ENCODE measurements around the gene HSD11B1.

Gene HSD11B1

DNA sequence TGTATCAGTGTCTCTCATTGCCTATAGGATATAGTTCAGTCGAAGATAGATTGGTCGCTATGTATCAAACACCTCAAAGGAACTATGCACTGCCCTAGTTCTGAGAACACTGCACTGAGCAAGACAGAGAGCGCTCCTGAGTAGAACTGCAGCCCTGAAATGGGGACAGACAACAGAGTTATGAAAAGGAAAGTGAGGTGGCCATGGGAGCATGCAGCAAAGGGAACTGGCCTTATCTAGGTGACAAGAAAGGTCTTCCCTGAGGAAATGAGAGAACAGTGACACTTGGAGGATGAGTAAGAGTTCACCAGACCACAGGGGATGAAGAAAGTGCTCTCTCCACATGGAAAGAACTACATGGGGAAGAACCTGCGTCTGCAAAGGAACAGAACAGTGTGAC, 36.9 kb upstream of the HSD11B1 start:
- DNase-seq: no peak
- Histone ChIP-seq H3K4me3 (ENCODE audit: low read depth, low read length) (no peak overlapping the region), H4K12ac (ENCODE audit: low read depth, low read length) (no peak overlapping the region), H2AK5ac (ENCODE audit: low read length) (no peak overlapping the region), H3K79me1 (ENCODE audit: low read length) (no peaks in the 10 kb centered on the region), H2BK5ac (ENCODE audit: low read depth, low read length, poor library complexity) (no peak overlapping the region), H3K18ac (ENCODE audit: low read length) (no peak overlapping the region), H3K9me3 (ENCODE audit: insufficient read depth, low read depth, low read length) (no peaks in the 10 kb centered on the region), H2BK12ac (ENCODE audit: low read length) (no peak overlapping the region), H3K4ac (ENCODE audit: low read depth, low read length) (no peak overlapping the region), H3K4me2 (ENCODE audit: low read length) (no peak overlapping the region), H3K4me1 (ENCODE audit: control insufficient read depth in 1 of 2, insufficient read depth in 2 of 2, low read length in 2 of 2) (no peaks in the 10 kb centered on the region), H2BK120ac (ENCODE audit: insufficient read depth, low read length, poor library complexity) (no peak overlapping the region), H4K8ac (ENCODE audit: low read depth, low read length) (no peak overlapping the region), H3K36me3 (ENCODE audit: control insufficient read depth in 1 of 2, insufficient read depth in 2 of 2, low read length in 2 of 2) (no peaks in the 10 kb centered on the region), H3K79me2 (ENCODE audit: control insufficient read depth, insufficient read depth, low read length, poor library complexity) (no peaks in the 10 kb centered on the region), H4K91ac (ENCODE audit: low read depth, low read length) (no peak overlapping the region), H3K9ac (ENCODE audit: low read length) (no peak overlapping the region), H3K27ac (ENCODE audit: low read depth, low read length) (no peak overlapping the region), H3K14ac (ENCODE audit: low read length) (no peak overlapping the region), H3K23ac (ENCODE audit: low read length) (no peak overlapping the region), H3K27me3 (ENCODE audit: insufficient read depth, low read length) (no peaks in the 10 kb centered on the region), H2AFZ (ENCODE audit: insufficient read depth, low read length, poor library complexity) (no peak overlapping the region)
- WGBS (ENCODE audit: extremely low coverage, insufficient coverage, insufficient read length): no CpG with 5 or more reads among the region's 4 CpGs

DNA sequence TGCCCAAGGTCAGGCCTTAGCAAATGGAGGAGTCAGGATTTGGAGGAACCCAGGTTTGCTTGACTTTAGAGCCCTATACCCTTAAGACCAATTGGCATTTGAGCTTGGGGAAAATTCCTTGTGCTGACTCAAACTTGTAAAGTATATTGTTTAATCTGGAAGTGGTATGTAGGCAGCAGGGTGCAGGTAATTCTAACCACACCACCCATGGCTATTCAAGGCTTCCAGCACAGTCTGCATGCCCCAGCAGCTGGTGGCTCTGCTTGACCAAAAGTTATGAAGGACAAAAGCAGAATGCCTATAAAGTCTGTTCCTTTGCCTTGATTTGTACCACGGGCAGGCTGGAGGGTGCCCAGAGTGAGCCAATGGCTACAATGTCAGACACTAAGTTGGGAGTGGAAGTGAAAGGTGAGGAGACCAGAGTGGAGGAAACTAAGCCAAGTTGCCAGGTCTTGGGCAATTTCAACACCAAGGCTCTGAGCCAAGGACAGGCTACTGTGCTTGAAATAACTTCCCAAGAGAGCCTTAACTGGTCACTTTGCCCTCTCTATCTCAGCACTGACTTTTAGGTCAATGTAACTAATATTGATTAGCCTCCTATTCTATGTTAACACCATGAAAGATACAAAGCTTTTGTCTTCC, 34.1 kb upstream of the HSD11B1 start:
- no peak for DNase-seq
- H3K79me2 ChIP-seq (ENCODE audit: control insufficient read depth, insufficient read depth, low read length, poor library complexity): peaks cover 1% of the 10 kb centered on the region
- no peak overlapping the region for H2BK12ac ChIP-seq (ENCODE audit: low read length)
- H3K4ac ChIP-seq (ENCODE audit: low read depth, low read length): no peak overlapping the region
- no peak overlapping the region for H2AK5ac ChIP-seq (ENCODE audit: low read length)
- no peak overlapping the region for H3K14ac ChIP-seq (ENCODE audit: low read length)
- WGBS (ENCODE audit: extremely low coverage, insufficient coverage, insufficient read length): no CpG with 5 or more reads among the region's 1 CpG
- H3K27ac ChIP-seq (ENCODE audit: low read depth, low read length): no peak overlapping the region
- H2BK5ac ChIP-seq (ENCODE audit: low read depth, low read length, poor library complexity): no peak overlapping the region
- H2AFZ ChIP-seq (ENCODE audit: insufficient read depth, low read length, poor library complexity): no peak overlapping the region
- H3K79me1 ChIP-seq (ENCODE audit: low read length): no peaks in the 10 kb centered on the region
- no peak overlapping the region for H3K23ac ChIP-seq (ENCODE audit: low read length)
- H3K4me3 ChIP-seq (ENCODE audit: low read depth, low read length): no peak overlapping the region
- no peaks in the 10 kb centered on the region for H3K36me3 ChIP-seq (ENCODE audit: control insufficient read depth in 1 of 2, insufficient read depth in 2 of 2, low read length in 2 of 2)
- no peaks in the 10 kb centered on the region for H3K9me3 ChIP-seq (ENCODE audit: insufficient read depth, low read depth, low read length)
- H2BK120ac ChIP-seq (ENCODE audit: insufficient read depth, low read length, poor library complexity): no peak overlapping the region
- no peak overlapping the region for H4K91ac ChIP-seq (ENCODE audit: low read depth, low read length)
- no peak overlapping the region for H4K12ac ChIP-seq (ENCODE audit: low read depth, low read length)
- no peak overlapping the region for H3K4me2 ChIP-seq (ENCODE audit: low read length)
- H4K8ac ChIP-seq (ENCODE audit: low read depth, low read length): no peak overlapping the region
- no peak overlapping the region for H3K9ac ChIP-seq (ENCODE audit: low read length)
- peaks cover 15% of the 10 kb centered on the region for H3K27me3 ChIP-seq (ENCODE audit: insufficient read depth, low read length)
- peaks cover 7 to 11% of the 10 kb centered on the region in 2 experiments for H3K4me1 ChIP-seq (ENCODE audit: control insufficient read depth in 1 of 2, insufficient read depth in 2 of 2, low read length in 2 of 2)
- H3K18ac ChIP-seq (ENCODE audit: low read length): no peak overlapping the region

DNA sequence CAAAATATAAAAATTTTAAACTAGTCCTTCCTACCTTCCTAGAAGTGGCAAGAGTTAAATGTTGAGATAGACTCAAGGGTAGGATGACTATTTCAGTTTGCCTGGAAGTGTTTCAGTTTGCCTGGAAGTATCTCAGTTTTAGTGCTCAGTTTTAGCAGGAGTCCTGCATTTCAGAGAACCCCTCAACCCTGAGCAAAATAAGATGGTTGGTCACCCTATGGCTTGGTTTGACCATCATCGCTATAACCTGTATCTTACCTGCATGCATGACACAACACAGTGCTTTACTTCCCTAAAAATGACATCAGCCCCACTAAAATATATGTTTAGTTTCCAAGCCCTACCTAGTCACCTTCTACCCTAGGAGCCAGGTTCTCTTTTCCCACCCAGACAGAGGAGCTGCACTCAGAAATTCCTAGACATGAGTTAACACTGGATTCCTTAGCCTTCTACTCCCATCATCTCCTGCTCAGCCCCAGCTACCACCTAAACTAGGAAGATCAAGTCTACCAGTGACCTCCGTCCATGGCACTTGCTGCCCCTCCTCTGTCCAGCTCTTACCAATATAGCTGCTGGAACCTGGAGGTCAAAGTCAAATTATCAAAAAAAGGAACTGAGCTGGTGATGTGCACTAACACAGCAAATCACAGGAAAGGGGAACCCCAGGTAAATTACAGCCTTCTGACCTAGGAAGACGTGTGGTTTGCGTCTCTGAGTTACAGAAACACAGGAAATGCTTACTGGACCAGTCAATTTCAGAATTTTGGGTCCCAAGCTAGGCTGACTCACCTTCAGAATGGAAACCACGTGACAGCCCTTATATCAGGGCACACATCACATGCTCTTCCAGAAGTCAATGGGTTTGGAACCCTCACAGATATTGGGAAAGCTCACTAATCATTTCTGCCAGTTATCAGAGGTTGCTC, 31.7 kb upstream of the HSD11B1 start:
- peaks cover 10 to 15% of the 10 kb centered on the region in 2 experiments for H3K4me1 ChIP-seq (ENCODE audit: control insufficient read depth in 1 of 2, insufficient read depth in 2 of 2, low read length in 2 of 2)
- H2BK12ac ChIP-seq (ENCODE audit: low read length): no peak overlapping the region
- H2BK5ac ChIP-seq (ENCODE audit: low read depth, low read length, poor library complexity): no peak overlapping the region
- no peak overlapping the region for H3K4ac ChIP-seq (ENCODE audit: low read depth, low read length)
- no CpG with 5 or more reads among the region's 5 CpGs for WGBS (ENCODE audit: extremely low coverage, insufficient coverage, insufficient read length)
- no peak overlapping the region for H2AFZ ChIP-seq (ENCODE audit: insufficient read depth, low read length, poor library complexity)
- H3K9ac ChIP-seq (ENCODE audit: low read length): no peak overlapping the region
- H2AK5ac ChIP-seq (ENCODE audit: low read length): no peak overlapping the region
- no peak overlapping the region for H3K4me3 ChIP-seq (ENCODE audit: low read depth, low read length)
- no peaks in the 10 kb centered on the region for H3K36me3 ChIP-seq (ENCODE audit: control insufficient read depth in 1 of 2, insufficient read depth in 2 of 2, low read length in 2 of 2)
- H4K91ac ChIP-seq (ENCODE audit: low read depth, low read length): no peak overlapping the region
- H3K23ac ChIP-seq (ENCODE audit: low read length): no peak overlapping the region
- DNase-seq: peak in 1 of 2 donors; percentile 39
- no peak overlapping the region for H2BK120ac ChIP-seq (ENCODE audit: insufficient read depth, low read length, poor library complexity)
- no peak overlapping the region for H3K14ac ChIP-seq (ENCODE audit: low read length)
- no peak overlapping the region for H3K18ac ChIP-seq (ENCODE audit: low read length)
- H3K4me2 ChIP-seq (ENCODE audit: low read length): no peak overlapping the region
- H3K27me3 ChIP-seq (ENCODE audit: insufficient read depth, low read length): peaks cover 27% of the 10 kb centered on the region
- H3K79me2 ChIP-seq (ENCODE audit: control insufficient read depth, insufficient read depth, low read length, poor library complexity): peaks cover 1% of the 10 kb centered on the region
- H3K27ac ChIP-seq (ENCODE audit: low read depth, low read length): no peak overlapping the region
- no peak overlapping the region for H4K12ac ChIP-seq (ENCODE audit: low read depth, low read length)
- H3K79me1 ChIP-seq (ENCODE audit: low read length): no peaks in the 10 kb centered on the region
- H4K8ac ChIP-seq (ENCODE audit: low read depth, low read length): no peak overlapping the region
- no peaks in the 10 kb centered on the region for H3K9me3 ChIP-seq (ENCODE audit: insufficient read depth, low read depth, low read length)

DNA sequence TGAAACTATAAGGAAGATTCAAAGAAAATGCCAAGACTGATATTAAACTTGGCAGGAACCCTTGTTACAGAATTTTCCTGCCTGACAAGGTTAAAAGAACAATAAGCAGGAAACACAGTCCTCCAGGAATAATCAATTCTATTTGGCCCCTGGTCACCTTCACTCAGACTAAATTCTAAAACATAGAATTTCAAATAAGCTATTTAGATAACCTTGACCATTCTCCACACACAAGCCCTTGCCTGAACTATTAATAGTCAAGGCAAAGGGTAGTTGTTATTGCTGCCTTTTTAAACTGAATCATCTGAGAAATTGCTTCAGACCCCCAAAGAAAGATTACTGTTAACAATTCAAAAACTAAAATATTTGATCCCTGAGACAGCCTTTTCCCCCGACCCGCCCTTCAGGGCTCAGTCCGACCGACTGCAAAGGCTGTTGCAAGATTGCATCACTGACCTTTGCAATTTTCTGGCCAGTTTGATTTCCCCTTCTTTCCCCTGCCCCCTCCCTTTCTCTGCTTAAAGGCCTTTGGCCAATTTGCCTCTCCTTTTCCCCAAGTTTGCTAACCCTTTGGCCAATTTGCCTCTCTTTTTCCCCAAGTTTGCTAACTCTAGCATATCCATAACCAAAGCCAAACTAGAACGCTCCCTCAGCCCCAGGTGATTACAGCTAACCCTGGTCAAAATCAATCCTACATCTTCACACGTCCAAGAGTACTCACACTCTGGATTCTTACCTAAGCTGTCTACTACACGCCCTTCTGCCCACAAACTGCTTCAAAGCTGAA, 30.8 kb upstream of the HSD11B1 start:
- Histone ChIP-seq H4K91ac (ENCODE audit: low read depth, low read length) (no peak overlapping the region), H3K14ac (ENCODE audit: low read length) (no peak overlapping the region), H4K12ac (ENCODE audit: low read depth, low read length) (no peak overlapping the region), H4K8ac (ENCODE audit: low read depth, low read length) (no peak overlapping the region), H3K9me3 (ENCODE audit: insufficient read depth, low read depth, low read length) (no peaks in the 10 kb centered on the region), H3K4ac (ENCODE audit: low read depth, low read length) (no peak overlapping the region), H3K4me2 (ENCODE audit: low read length) (no peak overlapping the region), H2BK12ac (ENCODE audit: low read length) (no peak overlapping the region), H3K23ac (ENCODE audit: low read length) (no peak overlapping the region), H2AK5ac (ENCODE audit: low read length) (no peak overlapping the region), H3K36me3 (ENCODE audit: control insufficient read depth in 1 of 2, insufficient read depth in 2 of 2, low read length in 2 of 2) (no peaks in the 10 kb centered on the region), H2BK5ac (ENCODE audit: low read depth, low read length, poor library complexity) (no peak overlapping the region), H3K79me2 (ENCODE audit: control insufficient read depth, insufficient read depth, low read length, poor library complexity) (peaks cover 1% of the 10 kb centered on the region), H3K27me3 (ENCODE audit: insufficient read depth, low read length) (peaks cover 27% of the 10 kb centered on the region), H3K4me3 (ENCODE audit: low read depth, low read length) (no peak overlapping the region), H3K79me1 (ENCODE audit: low read length) (no peaks in the 10 kb centered on the region), H3K27ac (ENCODE audit: low read depth, low read length) (no peak overlapping the region), H3K18ac (ENCODE audit: low read length) (no peak overlapping the region), H2AFZ (ENCODE audit: insufficient read depth, low read length, poor library complexity) (no peak overlapping the region), H3K4me1 (ENCODE audit: control insufficient read depth in 1 of 2, insufficient read depth in 2 of 2, low read length in 2 of 2) (peaks cover 10 to 15% of the 10 kb centered on the region in 2 experiments), H2BK120ac (ENCODE audit: insufficient read depth, low read length, poor library complexity) (no peak overlapping the region), H3K9ac (ENCODE audit: low read length) (no peak overlapping the region)
- no CpG with 5 or more reads among the region's 7 CpGs for WGBS (ENCODE audit: extremely low coverage, insufficient coverage, insufficient read length)
- DNase-seq: peak in 1 of 2 donors; percentile 21

Data from trophoblast cell (in vitro differentiated cells and primary cell).